Astrocyte (in vitro differentiated cells and primary cell): ENCODE measurements around the gene C2orf68. TPM values are rescaled to one million over a fixed set of nuclear protein-coding genes. Genes with fewer than 3 reads are reported as not detected.

Source experiments
- DNase-seq: peaks from one replicate; pipeline ENCODE4 v3.0.0-alpha.2; 2010; ENCODE audit warnings: low read depth
- FAIRE-seq: peaks from 2 replicates; lab custom pipeline; 2011; peaks lifted over from hg19 to GRCh38; lab: Jason Lieb, UNC
- H2AFZ ChIP-seq: 2 replicates; pipeline ENCODE4 v1.6.0; 2012; ENCODE audit warnings: low read depth, low read length, inconsistent platforms
- H3K27ac ChIP-seq: 2 replicates; pipeline ENCODE4 v1.5.1; 2011; ENCODE audit warnings: low read depth, low read length, inconsistent platforms
- H3K27me3 ChIP-seq: 2 replicates; pipeline ENCODE4 v1.6.0; 2011; ENCODE audit warnings: low read length, inconsistent platforms; ENCODE audit not compliant: insufficient read depth
- H3K36me3 ChIP-seq: 2 replicates; pipeline ENCODE4 v1.5.1; 2011; ENCODE audit warnings: low read length, inconsistent platforms; ENCODE audit not compliant: insufficient read depth
- H3K4me1 ChIP-seq: 2 replicates; pipeline ENCODE4 v1.5.1; 2011; ENCODE audit warnings: low read length, inconsistent platforms; ENCODE audit not compliant: insufficient read depth
- H3K4me2 ChIP-seq: 2 replicates; pipeline ENCODE4 v1.6.0; 2012; ENCODE audit warnings: low read length, inconsistent platforms
- H3K4me3 ChIP-seq: 2 replicates; pipeline ENCODE4 v1.5.1; 2011; ENCODE audit warnings: low read depth, mild to moderate bottlenecking, low read length, inconsistent platforms; ENCODE audit not compliant: insufficient read depth
- H3K79me2 ChIP-seq: 2 replicates; pipeline ENCODE4 v1.6.0; 2012; ENCODE audit warnings: mild to moderate bottlenecking, low read length, inconsistent platforms; ENCODE audit not compliant: insufficient read depth
- H3K9ac ChIP-seq: 2 replicates; pipeline ENCODE4 v1.6.0; 2012; ENCODE audit warnings: mild to moderate bottlenecking, low read length, inconsistent platforms
- H3K9me3 ChIP-seq: 2 replicates; pipeline ENCODE4 v1.5.1; 2012; ENCODE audit warnings: low read depth, mild to moderate bottlenecking, low read length, inconsistent platforms; ENCODE audit not compliant: insufficient read depth
- H4K20me1 ChIP-seq: 2 replicates; pipeline ENCODE4 v1.6.0; 2012; ENCODE audit warnings: low read length, inconsistent platforms; ENCODE audit not compliant: insufficient read depth
- H3K27ac Mint-ChIP-seq: one replicate; pipeline ENCODE4 v1.8.0; 2021; ENCODE audit warnings: mild to moderate bottlenecking, mixed read lengths; ENCODE audit not compliant: unreplicated experiment
- H3K27me3 Mint-ChIP-seq: one replicate; pipeline ENCODE4 v1.8.0; 2021; ENCODE audit warnings: low read depth, mixed read lengths; ENCODE audit not compliant: unreplicated experiment
- H3K36me3 Mint-ChIP-seq: one replicate; pipeline ENCODE4 v1.8.0; 2021; ENCODE audit warnings: low read depth, mixed read lengths; ENCODE audit not compliant: unreplicated experiment
- H3K4me1 Mint-ChIP-seq: one replicate; pipeline ENCODE4 v1.8.0; 2021; ENCODE audit warnings: low read depth, mixed read lengths; ENCODE audit not compliant: unreplicated experiment
- H3K4me3 Mint-ChIP-seq: one replicate; pipeline ENCODE4 v1.8.0; 2021; ENCODE audit warnings: mild to moderate bottlenecking, moderate library complexity, mixed read lengths; ENCODE audit not compliant: unreplicated experiment
- H3K9me3 Mint-ChIP-seq: one replicate; pipeline ENCODE4 v1.8.0; 2021; ENCODE audit warnings: mild to moderate bottlenecking, mixed read lengths; ENCODE audit not compliant: unreplicated experiment
- EZH2 ChIP-seq: IDR thresholded peaks from 2 replicates; pipeline ENCODE4 v1.6.1; 2012; ENCODE audit warnings: mild to moderate bottlenecking, low read length, inconsistent platforms; ENCODE audit not compliant: insufficient read depth
- total RNA-seq: library from RNA; stranded (reverse); gene quantifications from 2 replicates; pipeline ENCODE4 v1.2.1, GENCODE V29; 2021
- TF ChIP-seq, protein P1 (sequence below): IDR thresholded peaks from 2 replicates; pipeline ENCODE4 v1.5.1; 2011; ENCODE audit warnings: low read depth, mild to moderate bottlenecking, inconsistent platforms, low read length, moderate library complexity; ENCODE audit not compliant: insufficient read depth

Gene C2orf68
- total RNA-seq, 1 donor from 2014 or later, result 17.8 TPM

DNA sequence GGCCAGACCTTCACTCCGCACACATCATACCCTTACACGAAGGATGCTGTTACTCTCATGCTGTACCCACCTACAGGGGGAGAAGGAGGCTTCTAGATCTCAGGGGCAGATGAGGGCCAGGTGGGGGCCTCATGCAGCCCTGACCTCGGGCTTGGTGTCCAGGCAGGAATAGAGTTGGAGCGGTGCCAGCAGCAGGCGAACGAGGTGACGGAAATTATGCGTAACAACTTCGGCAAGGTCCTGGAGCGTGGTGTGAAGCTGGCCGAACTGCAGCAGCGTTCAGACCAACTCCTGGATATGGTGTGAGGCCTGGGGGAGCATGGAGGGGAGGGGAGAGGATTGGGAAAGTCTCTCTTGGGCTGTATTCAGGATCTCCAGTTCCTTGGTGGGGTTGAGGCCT lies 20.3 kb downstream of the C2orf68 start:
- H2AFZ ChIP-seq, result no peak overlapping the region
- H3K79me2 ChIP-seq, result peaks cover 14% of the 10 kb centered on the region
- H3K4me3 Mint-ChIP-seq, result no peak overlapping the region
- no peaks in the 10 kb centered on the region for H3K27me3 Mint-ChIP-seq
- no peaks in the 10 kb centered on the region for H3K9me3 ChIP-seq
- H3K4me3 ChIP-seq, result no peak overlapping the region
- FAIRE-seq, result no peak
- H3K9ac ChIP-seq, result peak overlapping the region; percentile 69
- TF ChIP-seq EZH2, result no peak
- TF ChIP-seq, protein P1, sequence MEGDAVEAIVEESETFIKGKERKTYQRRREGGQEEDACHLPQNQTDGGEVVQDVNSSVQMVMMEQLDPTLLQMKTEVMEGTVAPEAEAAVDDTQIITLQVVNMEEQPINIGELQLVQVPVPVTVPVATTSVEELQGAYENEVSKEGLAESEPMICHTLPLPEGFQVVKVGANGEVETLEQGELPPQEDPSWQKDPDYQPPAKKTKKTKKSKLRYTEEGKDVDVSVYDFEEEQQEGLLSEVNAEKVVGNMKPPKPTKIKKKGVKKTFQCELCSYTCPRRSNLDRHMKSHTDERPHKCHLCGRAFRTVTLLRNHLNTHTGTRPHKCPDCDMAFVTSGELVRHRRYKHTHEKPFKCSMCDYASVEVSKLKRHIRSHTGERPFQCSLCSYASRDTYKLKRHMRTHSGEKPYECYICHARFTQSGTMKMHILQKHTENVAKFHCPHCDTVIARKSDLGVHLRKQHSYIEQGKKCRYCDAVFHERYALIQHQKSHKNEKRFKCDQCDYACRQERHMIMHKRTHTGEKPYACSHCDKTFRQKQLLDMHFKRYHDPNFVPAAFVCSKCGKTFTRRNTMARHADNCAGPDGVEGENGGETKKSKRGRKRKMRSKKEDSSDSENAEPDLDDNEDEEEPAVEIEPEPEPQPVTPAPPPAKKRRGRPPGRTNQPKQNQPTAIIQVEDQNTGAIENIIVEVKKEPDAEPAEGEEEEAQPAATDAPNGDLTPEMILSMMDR, result no peak
- H3K36me3 Mint-ChIP-seq, result peaks cover 1% of the 10 kb centered on the region
- no peaks in the 10 kb centered on the region for H3K27me3 ChIP-seq
- peak overlapping the region; percentile 83 for H3K27ac Mint-ChIP-seq
- peaks cover 46% of the 10 kb centered on the region for H3K4me1 Mint-ChIP-seq
- peaks cover 33% of the 10 kb centered on the region for H3K4me1 ChIP-seq
- H3K36me3 ChIP-seq, result no peaks in the 10 kb centered on the region
- H3K4me2 ChIP-seq, result peak overlapping the region; percentile 75
- H3K27ac ChIP-seq, result peak overlapping the region; percentile 86
- H4K20me1 ChIP-seq, result peaks cover 6% of the 10 kb centered on the region
- DNase-seq, result no peak
- H3K9me3 Mint-ChIP-seq, result peaks cover 3% of the 10 kb centered on the region

DNA sequence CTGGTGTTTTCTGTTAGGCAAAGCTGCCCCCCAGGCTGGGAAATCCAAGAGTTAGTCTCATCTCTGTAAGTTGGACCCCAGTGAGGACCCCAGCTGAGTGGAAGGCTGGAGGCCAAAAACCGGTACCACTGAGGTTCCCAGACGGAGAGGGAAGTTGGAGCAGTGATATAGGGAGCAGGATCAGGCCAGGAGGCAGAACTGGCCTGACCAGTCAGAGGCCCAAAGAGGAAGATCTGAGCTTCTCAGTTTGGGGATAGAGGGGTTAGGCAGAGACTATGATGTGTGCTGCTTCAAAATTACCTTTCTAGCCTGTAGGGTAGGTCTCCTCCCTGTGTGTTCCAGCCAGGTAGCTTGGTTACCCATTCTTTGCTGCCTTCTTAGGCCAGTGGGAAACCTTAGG lies 20.9 kb downstream of the C2orf68 start:
- peaks cover 3% of the 10 kb centered on the region for H3K9me3 Mint-ChIP-seq
- Histone ChIP-seq H4K20me1 (no peaks in the 10 kb centered on the region), H3K36me3 (no peaks in the 10 kb centered on the region), H3K27me3 (no peaks in the 10 kb centered on the region), H3K4me2 (peak overlapping the region; percentile 75), H3K9me3 (no peaks in the 10 kb centered on the region), H3K9ac (peak overlapping the region; percentile 69), H3K79me2 (peaks cover 8% of the 10 kb centered on the region), H3K4me3 (no peak overlapping the region), H3K4me1 (peaks cover 27% of the 10 kb centered on the region), H3K27ac (peak overlapping the region; percentile 86), H2AFZ (no peak overlapping the region)
- FAIRE-seq (no peak), DNase-seq (no peak)
- H3K27me3 Mint-ChIP-seq, result no peaks in the 10 kb centered on the region
- peaks cover 49% of the 10 kb centered on the region for H3K4me1 Mint-ChIP-seq
- peak overlapping the region; percentile 66 for H3K4me3 Mint-ChIP-seq
- no peak for TF ChIP-seq EZH2
- TF ChIP-seq, protein P1, result no peak
- H3K36me3 Mint-ChIP-seq, result peaks cover 1% of the 10 kb centered on the region
- peak overlapping the region; percentile 83 for H3K27ac Mint-ChIP-seq

- H3K27ac ChIP-seq, result peak overlapping the region; percentile 86
- peak overlapping the region; percentile 69 for H3K9ac ChIP-seq
- H3K9me3 ChIP-seq, result no peaks in the 10 kb centered on the region
- Mint-ChIP-seq H3K4me3 (peak overlapping the region; percentile 66), H3K9me3 (peaks cover 3% of the 10 kb centered on the region), H3K36me3 (peaks cover 1% of the 10 kb centered on the region), H3K27me3 (no peaks in the 10 kb centered on the region), H3K27ac (peak overlapping the region; percentile 83), H3K4me1 (peaks cover 55% of the 10 kb centered on the region)
- TF ChIP-seq, protein P1, result no peak
- TF ChIP-seq EZH2, result no peak
- peaks cover 4% of the 10 kb centered on the region for H3K79me2 ChIP-seq
- H3K27me3 ChIP-seq, result no peaks in the 10 kb centered on the region
- peaks cover 34% of the 10 kb centered on the region for H3K4me1 ChIP-seq
- no peak overlapping the region for H2AFZ ChIP-seq
- no peaks in the 10 kb centered on the region for H3K36me3 ChIP-seq
- peak; percentile 100 for DNase-seq
- H4K20me1 ChIP-seq, result no peaks in the 10 kb centered on the region
- FAIRE-seq, result peak; percentile 26
- no peak overlapping the region for H3K4me3 ChIP-seq
- H3K4me2 ChIP-seq, result peak overlapping the region; percentile 75
Observed at GRCh38 chr2:85589982-85590791, 21.7 kb downstream of the C2orf68 start.
